ENCODE results near the gene LCN2.
A peak's percentile ranks its signal among the peaks of the same experiment; 100 is the strongest.

The LCN2 gene

GRCh38 chr9:128115187-128116103, 33.8 kb upstream of the LCN2 start:
- no peak for DNase-seq

GRCh38 chr9:128116104-128117083, 32.9 kb upstream of the LCN2 start:
- DNase-seq: no peak

GRCh38 chr9:128117613-128118471, 31.4 kb upstream of the LCN2 start:
- peak; percentile 91 to 99 (median 96) for DNase-seq

GRCh38 chr9:128118472-128118857, 30.8 kb upstream of the LCN2 start:
- no peak for DNase-seq

- no peak for DNase-seq
Measured at GRCh38 chr9:128118971-128119665, 30.1 kb upstream of the LCN2 start.

- no peak for DNase-seq
Measured at GRCh38 chr9:128120061-128120740, 29.1 kb upstream of the LCN2 start.

GRCh38 chr9:128120741-128121465, 28.4 kb upstream of the LCN2 start:
- no peak for DNase-seq

- DNase-seq: no peak
Measured at GRCh38 chr9:128121466-128121810, 27.8 kb upstream of the LCN2 start.

- no peak for DNase-seq
Measured at GRCh38 chr9:128121924-128122808, 27.1 kb upstream of the LCN2 start.

GRCh38 chr9:128122809-128123175, 26.5 kb upstream of the LCN2 start:
- no peak for DNase-seq

GRCh38 chr9:128123451-128124080, 25.7 kb upstream of the LCN2 start:
- DNase-seq: no peak

- DNase-seq: no peak
Measured at GRCh38 chr9:128124451-128124850, 24.8 kb upstream of the LCN2 start.

GRCh38 chr9:128124873-128125579, 24.2 kb upstream of the LCN2 start:
- no peak for DNase-seq

- DNase-seq: no peak
Measured at GRCh38 chr9:128125580-128126354, 23.5 kb upstream of the LCN2 start.

- peak; percentile 62 to 73 (median 69) for DNase-seq
Measured at GRCh38 chr9:128127568-128127989, 21.7 kb upstream of the LCN2 start, which contains the start of gene PTGES2. TSS of gene PTGES2 (minus strand) at chr9:128127729. CDS start at chr9:128127717, 12 bp downstream.

GRCh38 chr9:128127990-128128835, 21.0 kb upstream of the LCN2 start:
- peak; percentile 81 to 89 (median 83) for DNase-seq
